H1 (cell line): ENCODE data around the gene MTMR10. TPM values are rescaled to one million over a fixed set of nuclear protein-coding genes. Genes with fewer than 3 reads are reported as not detected.

Experiments used
- CTCF ChIA-PET: fragments of 300-600 bp; sonication (Branson Sonifier 250); formaldehyde crosslinking; loops from one replicate; lab custom pipeline; 2021; ENCODE audit not compliant: partially characterized antibody; lab: Charles Lee
- POLR2A ChIA-PET: fragments of 300-600 bp; sonication (Branson Sonifier 250); formaldehyde crosslinking; loops from one replicate; lab custom pipeline; 2021; ENCODE audit warnings: inconsistent platforms; ENCODE audit not compliant: partially characterized antibody; lab: Charles Lee
- DNase-seq, 2 experiments: peaks; one replicate each; pipeline versions ENCODE4 v3.0.0 to v3.0.0-alpha.2; 2010 to 2022; ENCODE audit warnings: low spot score in 2 of 2, low read depth in 1 of 2, mixed read lengths in 1 of 2
- FAIRE-seq: peaks from 2 replicates; lab custom pipeline; 2011; peaks lifted over from hg19 to GRCh38; lab: Jason Lieb, UNC
- H2AFZ ChIP-seq: 2 replicates; pipeline ENCODE4 v1.8.1; 2012; ENCODE audit warnings: low read length, inconsistent platforms
- H2AK5ac ChIP-seq: 2 replicates; pipeline ENCODE4 v1.6.1; 2013; ENCODE audit warnings: low read depth, low read length
- H2BK120ac ChIP-seq: replicated peaks from 2 replicates; pipeline ENCODE3; 2013; ENCODE audit warnings: low read depth, low read length, inconsistent platforms
- H2BK12ac ChIP-seq: 2 replicates; pipeline ENCODE4 v1.6.1; 2013; ENCODE audit warnings: low read depth, low read length
- H2BK15ac ChIP-seq: 2 replicates; pipeline ENCODE4 v1.6.1; 2013; ENCODE audit warnings: low read length
- H2BK20ac ChIP-seq: 2 replicates; pipeline ENCODE4 v1.6.1; 2013; ENCODE audit warnings: low read length
- H2BK5ac ChIP-seq: 2 replicates; pipeline ENCODE4 v1.6.1; 2013; ENCODE audit warnings: low read depth, low read length
- H3K14ac ChIP-seq: 2 replicates; pipeline ENCODE4 v1.6.1; 2013; ENCODE audit warnings: inconsistent platforms; ENCODE audit not compliant: insufficient read length
- H3K18ac ChIP-seq: 2 replicates; pipeline ENCODE4 v1.6.1; 2013; ENCODE audit warnings: low read length; ENCODE audit errors: extremely low read depth
- H3K23ac ChIP-seq: 2 replicates; pipeline ENCODE4 v1.6.1; 2013; ENCODE audit warnings: inconsistent platforms; ENCODE audit not compliant: insufficient read length
- H3K23me2 ChIP-seq: 2 replicates; pipeline ENCODE4 v1.6.1; 2013; ENCODE audit warnings: low read depth, low read length
- H3K27ac ChIP-seq: 2 replicates; pipeline ENCODE4 v1.6.1; 2011; ENCODE audit warnings: low read depth, low read length, inconsistent platforms
- H3K27me3 ChIP-seq, 4 experiments: replicated peaks in 1 of 4; 1 replicate in 1 of 4; 2 replicates in 3 of 4; pipeline versions ENCODE4 v1.6.1 to v1.8.1; 2011 to 2013; ENCODE audit warnings: low read length in 3 of 4, mild to moderate bottlenecking in 3 of 4, inconsistent platforms in 2 of 4, mixed read lengths in 2 of 4, moderate library complexity in 1 of 4; ENCODE audit not compliant: control insufficient read depth in 3 of 4, insufficient read depth in 3 of 4; ENCODE audit errors: extremely low read depth in 1 of 4
- H3K36me3 ChIP-seq, 4 experiments: 2 replicates each; pipeline versions ENCODE4 v1.6.1 to v1.8.1; 2011 to 2013; ENCODE audit warnings: mild to moderate bottlenecking in 4 of 4, low read length in 3 of 4, moderate library complexity in 2 of 4, control low read depth in 1 of 4, inconsistent platforms in 1 of 4; ENCODE audit not compliant: insufficient read depth in 4 of 4, control insufficient read depth in 2 of 4
- H3K4ac ChIP-seq: replicated peaks from 2 replicates; pipeline ENCODE3; 2013; ENCODE audit warnings: low read length, low read depth, mixed read lengths, inconsistent platforms; ENCODE audit not compliant: insufficient read length
- H3K4me1 ChIP-seq, 4 experiments: replicated peaks in 1 of 4; 1 replicate in 1 of 4; 2 replicates in 3 of 4; pipeline versions ENCODE4 v1.6.1 to v1.8.1; 2011 to 2013; ENCODE audit warnings: low read length in 3 of 4, inconsistent platforms in 2 of 4, mixed read lengths in 1 of 4; ENCODE audit not compliant: insufficient read depth in 4 of 4, control insufficient read depth in 3 of 4
- H3K4me2 ChIP-seq, 2 experiments: 2 replicates each; pipeline versions ENCODE4 v1.6.1 to v1.8.1; 2011 to 2013; ENCODE audit warnings: low read depth in 2 of 2, low read length in 2 of 2, control low read depth in 1 of 2, inconsistent platforms in 1 of 2, mild to moderate bottlenecking in 1 of 2; ENCODE audit not compliant: insufficient read depth in 1 of 2
- H3K4me3 ChIP-seq, 4 experiments: fragments of 200-600, 300-600 bp in 1 of 4; sonication (generic), shearing (Covaris generic), sonication (Bioruptor Twin) in 1 of 4; 2 replicates each; pipeline versions ENCODE4 v1.5.1 to v1.8.1; 2011 to 2016; ENCODE audit warnings: low read length in 4 of 4, low read depth in 3 of 4, control low read depth in 2 of 4, inconsistent platforms in 2 of 4, mild to moderate bottlenecking in 2 of 4, mixed read lengths in 1 of 4, moderate library complexity in 1 of 4; ENCODE audit not compliant: insufficient read depth in 2 of 4; ENCODE audit errors: extremely low read depth in 1 of 4
- H3K56ac ChIP-seq: replicated peaks from 2 replicates; pipeline ENCODE3; 2013; ENCODE audit warnings: low read depth, mild to moderate bottlenecking, mixed read lengths, low read length, inconsistent platforms; ENCODE audit not compliant: insufficient read length
- H3K79me1 ChIP-seq: 2 replicates; pipeline ENCODE4 v1.6.1; 2013; ENCODE audit warnings: low read depth, low read length, control low read depth
- H3K79me2 ChIP-seq, 2 experiments: 2 replicates each; pipeline versions ENCODE4 v1.6.1 to v1.8.1; 2012 to 2013; ENCODE audit warnings: low read length in 2 of 2, mild to moderate bottlenecking in 2 of 2, inconsistent platforms in 1 of 2; ENCODE audit not compliant: insufficient read depth in 2 of 2, control insufficient read depth in 1 of 2
- H3K9ac ChIP-seq, 4 experiments: replicated peaks in 1 of 4; 1 replicate in 1 of 4; 2 replicates in 3 of 4; pipeline versions ENCODE4 v1.6.1 to v1.8.1; 2011 to 2013; ENCODE audit warnings: low read depth in 3 of 4, low read length in 3 of 4, control low read depth in 2 of 4, mild to moderate bottlenecking in 2 of 4, moderate library complexity in 2 of 4, inconsistent platforms in 1 of 4; ENCODE audit errors: extremely low read depth in 1 of 4
- H3K9me3 ChIP-seq, 2 experiments: 2 replicates each; pipeline versions ENCODE4 v1.6.1 to v1.8.1; 2012 to 2013; ENCODE audit warnings: mild to moderate bottlenecking in 2 of 2, moderate library complexity in 2 of 2, control low read depth in 1 of 2, inconsistent platforms in 1 of 2, low read depth in 1 of 2, low read length in 1 of 2, mixed read lengths in 1 of 2; ENCODE audit not compliant: insufficient read depth in 2 of 2
- H4K20me1 ChIP-seq, 2 experiments: replicated peaks in 1 of 2; 2 replicates each; pipeline versions ENCODE3 to v1.8.1; 2011 to 2013; ENCODE audit warnings: inconsistent platforms in 2 of 2, low read length in 2 of 2, mild to moderate bottlenecking in 1 of 2; ENCODE audit not compliant: insufficient read depth in 2 of 2, control insufficient read depth in 1 of 2
- H4K5ac ChIP-seq: 2 replicates; pipeline ENCODE4 v1.6.1; 2013; ENCODE audit warnings: low read length, low read depth, mixed read lengths, inconsistent platforms; ENCODE audit not compliant: insufficient read length
- H4K8ac ChIP-seq: 2 replicates; pipeline ENCODE4 v1.8.0; 2013; ENCODE audit warnings: mild to moderate bottlenecking, moderate library complexity, low read length, inconsistent platforms; ENCODE audit not compliant: insufficient read depth; ENCODE audit errors: extremely low read depth
- H4K91ac ChIP-seq: replicated peaks from 2 replicates; pipeline ENCODE3; 2013; ENCODE audit warnings: low read length, mixed read lengths, inconsistent platforms; ENCODE audit not compliant: insufficient read length
- CREB1 ChIP-seq: IDR thresholded peaks from 2 replicates; pipeline ENCODE4 v1.6.1; 2012; ENCODE audit warnings: inconsistent platforms
- MAX ChIP-seq: IDR thresholded peaks from 2 replicates; pipeline ENCODE4 v1.6.1; 2012; ENCODE audit warnings: inconsistent platforms
- PHF8 ChIP-seq: fragments of 200-600 bp; sonication (generic); conservative IDR thresholded peaks from 2 replicates; pipeline ENCODE4 v1.7.1; 2012; ENCODE audit warnings: low read depth, mild to moderate bottlenecking, inconsistent platforms, low read length, moderate library complexity
- POLR2A ChIP-seq, 2 experiments: IDR thresholded peaks; 1 replicate in 1 of 2; 2 replicates in 1 of 2; pipeline ENCODE4 v1.6.1; 2011; ENCODE audit warnings: low read depth in 2 of 2, low read length in 2 of 2, mild to moderate bottlenecking in 2 of 2; ENCODE audit errors: control extremely low read depth in 1 of 2
- RNF2 ChIP-seq: fragments of 200-900, 300-1000 bp; sonication (generic); IDR thresholded peaks from 2 replicates; pipeline ENCODE4 v1.7.1; 2016; ENCODE audit warnings: borderline replicate concordance, low read depth, mild to moderate bottlenecking, antibody characterized with exemption, low read length; ENCODE audit not compliant: poor library complexity, severe bottlenecking; ENCODE audit errors: missing control alignments
- SIRT6 ChIP-seq: IDR thresholded peaks from one replicate; pipeline ENCODE4 v1.7.1; 2012; ENCODE audit warnings: low read length, inconsistent platforms
- TEAD4 ChIP-seq: IDR thresholded peaks from 2 replicates; pipeline ENCODE4 v1.6.1; 2012; ENCODE audit warnings: low read depth, low read length, inconsistent platforms, mixed read lengths
- WGBS, 2 experiments: shearing (Covaris generic) in 1 of 2; methylation state at CpG; one replicate each; pipeline versions ENCODE4 v1.1.6 to v1.1.7; 2013 to 2015; ENCODE audit warnings: low lambda C conversion rate in 2 of 2, mixed read lengths in 2 of 2, inconsistent platforms in 1 of 2, low coverage in 1 of 2, missing lambda C conversion rate in 1 of 2; ENCODE audit not compliant: insufficient replicate concordance in 2 of 2, insufficient coverage in 1 of 2, insufficient read length in 1 of 2; ENCODE audit errors: extremely low coverage in 1 of 2, missing lambda C conversion rate in 1 of 2; 5-methylcytosine and 5-hydroxymethylcytosine counted together
- polyA plus RNA-seq, 7 experiments: library from polyadenylated mRNA; depleted of rRNA in 3 of 7; stranded (reverse) in 5 of 7; unstranded in 2 of 7; fragments of >200 nt in 5 of 7; fragments of 200-250 nt in 2 of 7; gene quantifications; 1 replicate in 5 of 7; 2 replicates in 1 of 7; 4 replicates in 1 of 7; pipeline versions ENCODE4 v1.2.1 to v1.2.3, GENCODE V29; 2011 to 2013; ENCODE audit warnings: missing spikeins in 2 of 7, mixed read lengths in 2 of 7
- total RNA-seq: library from RNA; stranded (reverse); fragmentation: NEBNext Ultra II Directional; extraction: Animal tissue kit (Norgen Biotek cat#: 25700); gene quantifications from 2 replicates; pipeline ENCODE4 v1.2.1, GENCODE V29; 2021

The MTMR10 gene
- total and polyA plus RNA-seq, 2 of the 8 experiments (the other 6 are each of a cell fraction or from before 2014, with no cell fraction given), result 3.8 to 13.1 TPM

GRCh38 chr15:31031471-31032067 is 40.1 kb upstream of the MTMR10 start:
- CTCF ChIA-PET, result interaction anchor here (1.0 kb wide), 1 partner anchor 97 kb away, joined by 3 read pairs; no protein-coding TSS in a partner anchor
- H3K36me3 ChIP-seq, result no peaks in the 10 kb centered on the region
- H2BK15ac ChIP-seq, result no peak overlapping the region
- no peak overlapping the region for H4K5ac ChIP-seq
- H3K4me1 ChIP-seq, result 0 out of 7 replicates have a peak, but pooled peaks cover 0 to 3% (median 0%) of the 10 kb centered on the region in 4 experiments
- H3K4me2 ChIP-seq, result no peak overlapping the region
- H2BK20ac ChIP-seq, result no peak overlapping the region
- H4K20me1 ChIP-seq, result no peaks in the 10 kb centered on the region
- FAIRE-seq, result no peak
- no peaks in the 10 kb centered on the region for H3K79me2 ChIP-seq
- no peak overlapping the region for H3K4ac ChIP-seq
- no peak overlapping the region for H2BK120ac ChIP-seq
- POLR2A ChIA-PET, result interaction anchor here (0.5 kb wide), 1 partner anchor 289 kb away, joined by 3 read pairs; no protein-coding TSS in a partner anchor
- 70% methylated on average over 2 of the region's 3 CpGs; no CpG with 5 or more reads in 1 of the 2 experiments for WGBS, 2 experiments
- no peaks in the 10 kb centered on the region for H3K79me1 ChIP-seq
- no peak overlapping the region for H3K27ac ChIP-seq
- no peak overlapping the region for H3K23ac ChIP-seq
- H3K14ac ChIP-seq, result no peak overlapping the region
- H4K91ac ChIP-seq, result no peak overlapping the region
- DNase-seq, result no peak
- H3K9ac ChIP-seq, result no peak overlapping the region
- H2AFZ ChIP-seq, result no peak overlapping the region
- no peak overlapping the region for H3K4me3 ChIP-seq
- TF ChIP-seq RNF2 (no peak), SIRT6 (no peak), CREB1 (no peak), POLR2A (IDR thresholded peaks at IDR 0.05; ENCODE audit: control extremely low read depth in 1 of 2, low read depth in 2 of 2, low read length in 2 of 2) (no peak), PHF8 (no peak), TEAD4 (no peak), MAX (no peak)
- H2BK5ac ChIP-seq, result no peak overlapping the region
- H3K23me2 ChIP-seq, result no peaks in the 10 kb centered on the region
- H4K8ac ChIP-seq, result no peak overlapping the region
- no peaks in the 10 kb centered on the region for H3K27me3 ChIP-seq
- no peak overlapping the region for H2BK12ac ChIP-seq
- H3K18ac ChIP-seq, result no peak overlapping the region
- no peak overlapping the region for H2AK5ac ChIP-seq
- no peak overlapping the region for H3K56ac ChIP-seq
- no peaks in the 10 kb centered on the region for H3K9me3 ChIP-seq
